HG03025 (cell line): ENCODE data around the gene RPAP2.
"Not testable (repeated sequence)": the region's sequence is repeated elsewhere in the genome, so short reads cannot be mapped to it uniquely, and the experiment has no call there.

Experiments used
- ATAC-seq: cut with Tn5 transposase; IDR thresholded peaks from one replicate; pipeline ENCODE4 v1.9.1; 2021; ENCODE audit warnings: mild to moderate bottlenecking, moderate library complexity; ENCODE audit not compliant: unreplicated experiment, low FRiP score

RPAP2 gene

DNA sequence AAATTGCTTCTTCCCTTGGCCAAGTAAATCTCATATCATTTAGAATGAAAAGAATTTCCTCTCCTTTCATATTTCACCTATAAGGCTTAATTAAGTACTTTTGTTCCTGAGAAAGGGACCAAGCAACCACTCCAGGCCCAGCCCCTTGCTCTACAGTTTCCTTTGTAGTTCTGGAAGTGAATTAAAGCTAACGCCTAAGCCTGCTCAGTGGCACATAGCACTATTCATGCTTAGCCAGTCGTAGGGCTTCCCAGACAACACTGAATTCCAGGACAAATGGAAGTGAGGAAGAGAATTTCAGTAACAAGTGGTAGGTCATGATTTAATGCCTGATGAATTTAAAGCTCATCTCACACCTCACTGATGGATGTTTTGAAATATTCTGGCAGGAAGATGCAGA lies 73.3 kb downstream of the RPAP2 start:
- no peak for ATAC-seq

DNA sequence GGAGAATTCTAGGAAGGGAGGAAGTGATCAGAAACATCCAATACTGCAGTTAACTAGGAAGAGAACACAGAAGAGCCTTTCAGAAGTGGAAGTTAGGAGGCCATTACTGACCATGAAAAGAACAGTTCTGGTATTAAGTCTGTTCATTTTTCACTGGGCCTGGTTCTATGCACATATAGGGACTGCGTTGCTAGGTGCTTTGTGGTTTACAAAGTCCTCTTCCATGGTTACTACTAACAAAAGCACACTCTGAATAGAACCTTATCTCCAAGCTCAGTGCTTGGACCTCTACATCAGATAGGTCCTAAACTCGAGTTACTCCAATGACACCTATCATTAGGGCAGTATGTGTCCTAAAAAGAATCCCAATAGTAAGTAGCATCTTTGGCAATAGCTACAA lies 75.4 kb downstream of the RPAP2 start:
- ATAC-seq = no peak

DNA sequence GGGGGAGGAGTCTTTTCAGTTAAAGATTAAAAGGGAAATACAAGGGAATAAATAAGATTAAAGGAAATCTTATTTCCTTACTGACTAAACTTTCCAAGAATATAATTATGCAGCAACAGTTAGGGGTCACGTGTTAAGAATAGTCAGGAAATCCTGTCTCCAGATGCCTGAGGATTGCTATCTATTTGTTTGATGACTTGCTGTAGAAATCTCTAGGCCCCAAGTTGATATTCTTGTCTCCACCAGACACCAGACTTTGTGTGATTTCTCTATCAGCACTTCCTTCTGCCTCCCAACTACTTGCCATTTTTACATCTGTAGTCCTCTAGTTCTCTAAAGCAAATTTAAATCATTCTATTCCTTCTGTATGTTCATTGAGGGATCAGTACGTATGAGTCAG lies 77.5 kb downstream of the RPAP2 start:
- no peak for ATAC-seq

DNA sequence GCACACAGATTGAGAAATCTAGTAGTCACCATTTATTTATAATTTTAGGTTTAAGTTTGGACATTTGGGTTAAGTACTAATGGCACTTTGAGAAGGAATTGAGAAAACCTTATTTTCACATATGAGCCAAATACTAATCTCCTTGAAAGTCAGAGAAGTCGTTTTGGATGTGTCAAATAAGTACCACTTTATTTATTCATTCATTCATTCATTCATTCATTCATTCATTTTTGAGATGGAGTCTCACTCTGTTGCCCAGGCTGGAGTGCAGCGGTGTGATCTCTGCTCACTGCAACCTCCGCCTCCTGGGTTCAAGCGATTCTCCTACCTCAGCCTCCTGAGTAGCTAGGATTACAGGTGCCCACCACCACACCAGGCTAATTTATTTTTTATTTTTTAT lies 79.1 kb downstream of the RPAP2 start:
- ATAC-seq = not testable (repeated sequence)

DNA sequence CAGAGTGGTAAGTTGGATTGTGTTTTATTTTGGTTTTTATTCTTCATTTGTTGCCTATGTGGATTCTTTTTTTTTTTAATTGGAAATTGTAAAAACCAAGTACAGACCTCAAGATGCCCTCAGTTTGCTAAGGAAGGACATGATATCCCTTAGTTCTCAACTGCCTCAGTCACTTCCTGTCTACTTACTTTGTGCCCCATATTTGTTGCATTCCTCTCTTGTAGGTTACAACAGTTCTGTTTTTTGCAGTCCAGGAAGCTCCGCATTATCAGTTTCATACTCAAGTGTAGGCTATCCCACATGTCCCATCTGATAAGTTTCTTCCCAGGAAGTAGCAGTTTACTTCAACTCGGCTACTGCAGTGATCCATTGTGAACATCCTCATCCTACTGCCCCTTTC lies 82.0 kb downstream of the RPAP2 start:
- ATAC-seq = no peak

DNA sequence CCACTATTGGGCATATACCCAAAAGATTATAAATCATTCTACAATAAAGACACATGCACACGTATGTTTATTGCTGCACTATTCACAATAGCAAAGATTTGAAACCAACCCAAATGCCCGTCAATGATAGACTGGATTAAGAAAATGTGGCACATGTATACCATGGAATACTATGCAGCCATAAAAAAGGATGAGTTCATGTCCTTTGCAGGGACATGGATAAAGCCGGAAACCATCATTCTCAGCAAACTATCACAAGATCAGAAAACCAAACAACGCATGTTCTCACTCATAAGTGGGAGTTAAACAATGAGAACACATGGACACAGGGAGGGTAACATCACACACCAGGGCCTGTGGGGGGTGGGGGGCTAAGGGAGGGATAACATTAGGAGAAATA lies 95.1 kb downstream of the RPAP2 start:
- not testable (repeated sequence) for ATAC-seq

DNA sequence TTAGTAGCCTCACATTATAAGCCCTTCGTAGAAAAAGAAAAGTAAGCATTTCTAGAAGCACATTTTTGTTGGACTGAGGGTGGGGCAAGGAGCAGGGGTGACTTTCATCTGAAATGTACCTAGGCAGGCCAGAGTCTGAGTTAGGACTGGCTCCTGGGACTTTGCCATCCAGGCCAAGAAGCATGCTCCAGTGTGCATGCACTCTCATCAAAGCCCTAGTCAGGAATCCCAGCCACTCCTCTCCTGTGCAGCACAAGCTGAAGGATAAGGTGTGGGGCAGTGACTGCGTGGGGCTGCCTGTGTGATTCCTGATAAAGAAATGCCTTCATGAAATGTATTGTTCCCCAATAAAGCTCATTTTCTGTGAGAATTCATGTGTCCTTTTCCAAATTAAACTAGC lies 99.7 kb downstream of the RPAP2 start:
- ATAC-seq = no peak

DNA sequence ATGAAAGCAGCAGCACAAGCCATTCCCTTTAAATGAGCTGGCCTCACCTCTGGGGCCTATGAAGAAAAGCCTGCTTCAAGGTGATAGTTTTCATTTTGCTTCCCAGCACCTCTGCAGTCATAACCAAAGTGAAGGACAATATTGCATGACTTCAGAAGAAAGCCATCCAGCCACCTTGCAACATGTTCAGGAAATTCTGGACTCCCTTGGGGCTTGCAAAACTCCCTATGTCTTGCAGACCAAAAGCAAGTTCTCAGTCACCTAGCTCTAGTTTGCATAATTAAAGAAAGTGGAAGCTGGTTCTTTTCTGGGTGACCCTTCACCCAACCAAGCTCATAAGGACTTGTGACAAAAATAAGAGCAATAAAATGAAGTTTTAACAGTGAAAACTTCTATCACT lies 100.2 kb downstream of the RPAP2 start:
- no peak for ATAC-seq

DNA sequence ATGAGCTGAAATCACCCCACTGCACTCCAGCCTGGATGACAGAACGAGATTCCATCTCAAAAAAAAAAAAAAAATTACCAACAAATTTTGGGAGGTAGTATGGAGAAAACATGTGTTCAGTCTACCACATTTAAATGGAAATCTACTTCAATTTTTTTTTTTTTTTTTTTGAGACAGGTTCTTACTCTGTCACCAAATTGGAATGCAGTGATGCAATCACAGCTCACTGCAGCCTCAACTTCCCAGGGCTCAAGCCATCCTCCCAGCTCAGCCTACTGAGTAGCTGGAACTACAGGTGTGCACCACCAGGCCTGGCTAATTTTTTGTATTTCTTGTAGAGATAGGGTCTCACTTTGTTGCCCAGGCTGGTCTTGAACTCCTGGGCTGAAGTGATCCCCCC lies 105.8 kb downstream of the RPAP2 start:
- ATAC-seq = no peak

DNA sequence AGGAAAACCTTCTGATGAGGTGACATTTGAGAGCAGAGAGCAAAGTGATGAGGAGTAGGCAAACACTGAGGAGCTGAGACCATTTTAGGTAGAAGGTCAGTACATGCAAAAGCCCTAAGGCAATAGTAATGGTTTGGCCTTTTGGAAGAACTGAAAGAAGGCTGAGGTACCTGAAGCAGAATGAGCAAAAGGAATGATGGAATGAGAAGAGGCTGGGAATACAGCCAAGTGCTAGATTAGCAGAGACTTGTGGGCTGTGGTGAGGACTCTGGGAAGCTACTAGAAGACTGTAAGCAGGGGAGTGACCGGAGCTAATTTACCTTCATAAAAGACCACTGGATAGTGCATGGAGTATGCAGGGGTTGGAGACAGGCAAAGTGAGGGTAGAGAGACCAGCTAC lies 110.0 kb downstream of the RPAP2 start:
- ATAC-seq = no peak

DNA sequence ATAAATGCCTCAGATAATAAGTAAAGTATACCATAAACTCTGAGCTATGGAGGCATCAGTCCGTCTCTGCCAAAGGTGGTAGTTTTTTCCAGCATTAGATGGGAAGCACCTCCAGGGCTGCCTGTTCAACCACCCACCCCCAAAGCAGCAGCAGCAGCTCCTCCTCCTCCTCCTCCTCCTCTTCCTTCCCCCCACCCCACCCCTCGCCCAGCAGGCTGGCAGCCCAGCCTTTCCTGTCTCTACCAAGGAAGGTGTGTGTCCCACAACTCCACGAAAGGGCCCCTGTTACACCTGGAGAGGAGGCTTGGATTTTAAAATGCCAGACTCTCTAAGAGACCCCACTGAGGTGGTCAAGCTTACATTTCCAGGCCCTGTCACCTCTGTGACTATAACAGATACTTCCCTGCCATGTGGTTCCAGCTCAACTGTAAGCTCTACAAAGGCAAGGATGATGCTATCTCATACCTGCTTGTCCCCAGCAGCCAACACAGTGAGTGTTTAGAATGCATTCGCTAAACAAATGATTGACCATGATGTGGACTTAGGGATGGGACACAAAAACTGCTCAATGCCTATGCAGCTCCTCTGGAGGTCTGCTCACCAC lies 111.2 kb downstream of the RPAP2 start:
- no peak for ATAC-seq

DNA sequence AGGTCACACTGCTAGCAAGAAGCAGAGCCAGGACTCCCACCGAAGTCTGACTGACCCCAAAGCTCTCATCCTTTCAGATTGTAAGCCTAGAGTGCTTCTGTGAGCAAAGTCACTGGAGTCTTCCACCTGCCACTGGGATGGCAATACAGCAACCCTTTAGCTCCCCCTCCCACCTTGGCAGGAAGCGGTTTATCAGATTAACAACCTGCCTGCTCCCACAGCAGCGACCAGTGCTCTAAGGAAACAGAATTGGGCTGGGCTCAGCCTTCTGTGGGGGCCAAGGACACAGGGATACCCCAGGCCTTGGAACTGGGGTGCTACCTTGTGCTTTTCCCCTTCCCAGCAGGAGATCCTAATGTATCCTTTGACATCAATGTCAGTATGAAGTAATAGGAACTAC lies 111.8 kb downstream of the RPAP2 start:
- no peak for ATAC-seq

DNA sequence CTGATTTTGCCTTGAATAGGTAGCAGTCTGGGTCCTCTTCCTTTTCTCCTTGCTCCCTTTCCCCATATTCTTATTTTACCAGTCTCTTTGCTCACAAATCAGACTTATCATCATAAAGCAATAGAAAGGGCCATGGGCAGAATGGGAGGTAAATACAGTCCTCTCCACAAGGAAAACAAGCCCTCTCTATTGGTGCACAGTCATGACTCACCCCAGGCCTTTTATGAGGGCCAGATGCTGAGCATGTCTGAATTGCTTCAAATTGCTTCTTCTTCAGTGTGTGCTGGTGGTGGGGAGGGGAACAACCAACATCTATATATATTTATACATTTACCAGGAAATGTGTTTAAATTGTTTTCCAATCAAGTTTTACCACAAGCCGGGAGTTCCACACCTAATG lies 112.7 kb downstream of the RPAP2 start:
- ATAC-seq = no peak

DNA sequence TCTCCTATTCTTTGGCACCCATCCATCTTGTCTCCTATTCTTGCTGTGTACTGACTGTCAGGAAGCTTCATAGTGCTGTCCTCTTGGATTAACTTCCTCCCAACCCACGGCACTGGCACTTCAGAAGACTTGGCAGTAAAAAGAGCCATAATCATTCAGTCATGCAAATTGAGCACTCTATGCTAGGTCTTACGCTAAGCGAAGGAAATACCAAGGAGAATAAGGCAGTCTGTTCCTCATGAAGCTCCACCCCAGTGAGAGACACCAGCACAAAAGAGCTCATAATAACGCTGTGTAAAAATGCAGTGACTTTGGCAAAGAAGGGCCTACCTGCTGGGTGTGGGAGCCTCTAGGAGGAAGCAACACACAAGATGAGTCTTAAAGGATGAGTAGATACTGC lies 120.8 kb downstream of the RPAP2 start:
- ATAC-seq = no peak

DNA sequence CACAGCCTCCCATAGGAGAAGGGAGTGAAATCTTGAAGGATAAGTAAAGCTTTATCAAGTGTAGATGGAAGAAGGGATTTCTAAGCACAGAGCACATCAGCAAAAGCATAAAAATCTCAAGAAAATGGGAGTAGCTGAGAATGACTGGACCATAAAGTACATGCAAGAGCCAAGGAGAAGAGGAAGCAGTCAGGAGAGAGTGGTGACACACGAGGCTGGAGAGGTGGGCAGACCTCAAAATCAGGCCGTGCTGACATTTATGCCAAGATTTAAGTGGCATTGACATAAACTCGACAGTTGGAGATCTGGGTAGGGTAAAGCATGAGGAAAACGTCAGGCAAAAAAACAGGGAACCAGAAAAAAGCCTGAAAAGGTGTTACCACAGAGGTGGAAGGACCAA lies 125.5 kb downstream of the RPAP2 start:
- no peak for ATAC-seq

DNA sequence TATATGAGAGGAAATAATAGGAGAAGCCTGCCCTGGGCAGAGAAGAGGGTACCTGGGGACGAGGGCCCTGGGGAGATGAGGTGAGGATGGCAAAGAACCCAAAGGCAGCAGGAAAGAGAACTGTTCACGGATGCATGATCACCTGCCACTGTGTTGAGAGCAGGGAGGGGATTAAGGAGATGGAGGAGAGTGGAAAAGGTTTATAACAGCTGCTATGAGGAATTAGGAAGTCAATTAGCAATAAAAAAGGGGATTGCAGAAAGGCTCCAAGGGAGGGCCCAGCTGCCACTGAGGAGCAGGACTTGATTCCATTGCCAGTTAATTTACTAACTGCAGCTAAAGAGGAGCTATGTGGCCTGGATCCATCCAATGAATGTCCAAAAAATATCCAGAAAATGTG lies 126.8 kb downstream of the RPAP2 start:
- ATAC-seq = no peak

DNA sequence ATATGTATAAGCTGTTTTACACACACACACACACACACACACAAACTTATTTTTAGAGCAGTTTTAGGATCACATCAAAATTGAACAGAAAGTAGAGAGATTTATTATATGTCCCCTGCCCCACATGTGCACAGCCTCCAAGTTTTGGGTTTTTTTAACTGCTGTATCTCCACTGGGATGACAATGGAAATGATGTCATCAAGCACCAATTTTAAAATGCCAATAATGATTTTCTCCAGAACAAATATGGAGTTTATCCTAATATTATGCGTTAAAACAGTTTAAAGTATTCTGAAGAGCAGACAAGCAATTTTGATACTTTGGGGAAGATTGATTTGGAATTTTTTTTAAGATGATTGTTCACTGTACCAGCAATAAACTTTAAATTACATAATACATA lies 131.2 kb downstream of the RPAP2 start:
- no peak for ATAC-seq

DNA sequence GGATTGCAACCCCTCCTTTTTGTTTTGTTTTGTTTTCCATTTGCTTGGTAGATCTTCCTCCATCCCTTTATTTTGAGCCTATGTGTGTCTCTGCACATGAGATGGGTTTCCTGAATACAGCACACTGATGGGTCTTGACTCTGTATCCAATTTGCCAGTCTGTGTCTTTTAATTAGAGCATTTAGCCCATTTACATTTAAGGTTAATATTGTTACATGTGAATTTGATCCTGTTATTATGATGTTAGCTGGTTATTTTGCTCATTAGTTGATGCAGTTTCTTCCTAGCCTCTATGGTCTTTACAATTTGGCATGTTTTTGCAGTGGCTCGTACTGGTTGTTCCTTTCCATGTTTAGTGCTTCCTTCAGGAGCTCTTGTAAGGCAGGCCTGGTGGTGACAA lies 135.7 kb downstream of the RPAP2 start:
- ATAC-seq = not testable (repeated sequence)

DNA sequence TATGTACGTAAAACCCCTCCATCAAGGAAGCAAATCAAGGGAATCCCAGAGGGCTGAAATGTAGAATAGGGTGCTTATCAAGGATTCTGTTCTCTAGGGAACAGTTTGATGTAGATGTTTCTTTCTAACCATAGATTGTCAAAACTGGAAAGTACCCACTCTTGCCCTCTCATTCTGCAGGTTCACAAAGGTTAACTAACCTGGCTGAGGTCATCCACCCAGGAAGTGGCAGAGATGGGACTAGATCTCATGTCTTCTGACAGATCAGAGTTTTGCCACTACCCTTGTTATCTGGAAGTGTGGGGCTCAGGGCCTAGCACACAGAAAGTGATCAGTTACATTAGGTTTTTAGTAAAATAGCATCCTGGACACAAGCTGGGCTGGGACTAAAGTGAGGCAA lies 140.4 kb downstream of the RPAP2 start:
- no peak for ATAC-seq

DNA sequence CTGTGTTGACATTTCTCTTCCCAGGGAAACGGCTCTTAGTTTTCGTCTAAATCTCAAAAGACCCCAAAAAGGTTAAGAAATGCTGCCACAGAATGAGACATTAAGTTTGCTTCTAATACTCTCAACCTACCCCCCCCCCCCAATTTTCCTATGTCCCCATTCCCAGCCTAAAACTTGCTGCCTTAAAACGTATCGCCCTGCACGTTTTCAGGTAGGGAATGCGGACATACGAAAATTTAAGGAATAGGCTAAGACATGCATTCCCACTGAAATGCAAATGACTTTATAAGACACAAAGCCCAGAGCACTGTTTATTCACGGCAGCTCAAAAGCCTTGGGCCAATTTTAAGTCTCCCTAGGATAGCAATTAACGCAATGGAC lies 142.4 kb downstream of the RPAP2 start:
- no peak for ATAC-seq

DNA sequence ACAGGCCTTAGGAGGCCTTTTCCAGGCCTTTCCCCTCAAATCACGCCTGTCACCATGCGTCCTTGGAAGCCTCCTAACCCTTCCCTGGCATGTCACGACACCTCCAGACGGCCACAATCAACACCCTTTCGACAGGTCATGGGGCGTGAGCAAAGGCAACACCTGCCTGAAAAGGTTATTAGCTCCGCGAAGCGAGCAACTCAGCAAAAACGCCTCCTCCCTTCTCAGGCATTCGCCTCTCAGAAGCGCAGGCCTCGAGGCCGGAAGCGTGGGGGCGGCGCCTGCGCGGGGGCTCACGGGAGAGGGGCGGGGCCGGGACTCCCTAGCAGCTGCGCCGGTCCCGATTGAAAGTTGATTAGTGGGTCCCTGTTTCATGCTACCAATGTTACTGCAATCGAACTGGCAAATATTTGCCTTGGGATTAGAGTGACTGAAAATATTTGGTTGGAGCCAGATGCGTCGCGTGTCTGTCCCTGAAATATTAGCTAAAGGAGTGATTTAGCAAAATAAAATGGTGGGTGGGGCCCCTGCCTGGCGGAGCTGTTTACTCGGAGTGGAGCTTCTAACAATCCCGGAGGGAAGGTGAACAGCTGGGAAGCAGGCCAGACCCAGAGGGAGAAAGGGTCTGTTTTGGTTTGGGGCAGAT lies 143.0 kb downstream of the RPAP2 start:
- ATAC-seq = no peak

DNA sequence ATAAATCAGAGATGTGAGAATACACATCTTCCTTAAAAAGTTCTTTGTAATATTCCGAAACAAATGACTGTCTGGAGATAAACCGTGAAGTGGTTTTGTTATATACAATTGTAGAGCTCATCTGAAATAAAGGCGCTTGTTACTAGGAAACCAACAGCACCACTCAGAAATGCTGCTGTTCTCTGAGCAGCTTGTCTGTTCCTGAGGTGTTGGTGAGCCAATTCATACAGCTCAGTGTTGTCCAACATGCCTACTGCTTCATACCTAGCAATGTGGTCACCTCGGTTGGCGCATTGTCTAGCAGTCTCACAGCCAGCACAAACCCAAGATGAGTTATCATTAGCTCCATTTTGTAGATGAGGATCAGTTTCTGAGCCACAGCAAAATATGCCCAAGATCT lies 143.5 kb downstream of the RPAP2 start:
- no peak for ATAC-seq

DNA sequence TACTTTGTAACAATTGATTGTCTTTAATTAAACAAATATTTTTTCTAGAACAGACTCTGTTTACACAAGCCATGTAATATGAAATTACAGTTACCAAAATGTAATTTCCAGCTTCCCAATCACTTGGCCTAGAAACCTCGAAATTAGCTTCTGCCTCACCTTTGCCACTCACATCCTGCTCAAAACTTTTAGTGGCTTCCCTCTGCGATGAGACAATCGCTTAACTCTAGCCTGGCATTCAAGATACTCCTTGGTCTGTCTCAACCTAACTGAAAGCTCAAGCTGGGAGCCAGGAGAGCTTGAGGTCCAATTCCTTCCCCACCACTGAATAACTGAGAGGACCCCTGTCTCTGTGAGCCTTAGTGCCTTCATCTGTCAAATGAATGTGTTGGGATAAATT lies 145.0 kb downstream of the RPAP2 start:
- no peak for ATAC-seq
